Activated naive CD4-positive, alpha-beta T cell treated with anti-CD3 and anti-CD28 coated beads, Interleukin-2, amount 50 U/mL, for 72 hours (primary cell): ENCODE measurements around the gene MMD. TPM values are rescaled to one million over a fixed set of nuclear protein-coding genes. Genes with fewer than 3 reads are reported as not detected.
"Not testable (repeated sequence)": the region's sequence is repeated elsewhere in the genome, so short reads cannot be mapped to it uniquely, and the experiment has no call there.

Experiments used
- ATAC-seq, 2 donors: fragments of 150-1000 bp; cut with Tn5 transposase; 2 replicates each; pipeline ENCODE4 v1.10.0; 2021; ENCODE audit warnings: mild to moderate bottlenecking in 2 of 2, moderate library complexity in 2 of 2
- DNase-seq, 2 donors: peaks; one replicate each; pipeline ENCODE4 v3.0.0; 2021 to 2022; ENCODE audit warnings: low spot score in 2 of 2
- H3K27ac Mint-ChIP-seq, 2 donors: one replicate each; pipeline ENCODE4 v1.8.0; 2022; ENCODE audit warnings: mild to moderate bottlenecking in 2 of 2, mixed read lengths in 2 of 2
- H3K36me3 Mint-ChIP-seq, 2 donors: one replicate each; pipeline ENCODE4 v1.8.0; 2022; ENCODE audit warnings: mixed read lengths in 2 of 2
- H3K9me3 Mint-ChIP-seq, 2 donors: one replicate each; pipeline ENCODE4 v1.8.0; 2022; ENCODE audit warnings: mixed read lengths in 2 of 2
- total RNA-seq, 2 donors: library from RNA; stranded (reverse); gene quantifications; one replicate each; pipeline ENCODE4 v1.2.3, GENCODE V29; 2022

MMD gene
- total RNA-seq, 2 donors from 2014 or later, result 15.7 to 23.7 TPM

DNA sequence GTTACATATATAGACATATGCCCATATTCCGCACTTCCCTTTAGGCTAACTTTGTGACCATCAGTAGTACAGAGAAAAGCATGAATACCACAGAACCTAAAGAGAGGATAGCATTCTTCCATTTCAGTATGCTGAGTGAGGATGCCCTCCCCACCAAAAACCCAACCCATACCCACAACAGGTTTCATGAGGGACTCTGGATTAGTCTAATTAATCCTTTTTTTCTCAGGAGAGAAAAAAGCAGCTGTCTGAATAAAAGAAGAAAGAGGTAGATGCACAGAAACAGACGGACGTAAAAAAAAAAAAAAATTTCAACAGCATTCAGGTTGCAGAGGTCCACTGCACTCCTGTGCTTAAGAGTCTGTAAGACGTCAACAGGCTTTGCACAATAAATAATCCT, 6.7 kb downstream of the MMD start:
- ATAC-seq (no peak), DNase-seq (no peak)
- peaks cover 12 to 64% of the 10 kb centered on the region in 2 donors for H3K36me3 Mint-ChIP-seq
- no peak overlapping the region for H3K27ac Mint-ChIP-seq
- peaks cover 0 to 6% of the 10 kb centered on the region in 2 donors for H3K9me3 Mint-ChIP-seq

DNA sequence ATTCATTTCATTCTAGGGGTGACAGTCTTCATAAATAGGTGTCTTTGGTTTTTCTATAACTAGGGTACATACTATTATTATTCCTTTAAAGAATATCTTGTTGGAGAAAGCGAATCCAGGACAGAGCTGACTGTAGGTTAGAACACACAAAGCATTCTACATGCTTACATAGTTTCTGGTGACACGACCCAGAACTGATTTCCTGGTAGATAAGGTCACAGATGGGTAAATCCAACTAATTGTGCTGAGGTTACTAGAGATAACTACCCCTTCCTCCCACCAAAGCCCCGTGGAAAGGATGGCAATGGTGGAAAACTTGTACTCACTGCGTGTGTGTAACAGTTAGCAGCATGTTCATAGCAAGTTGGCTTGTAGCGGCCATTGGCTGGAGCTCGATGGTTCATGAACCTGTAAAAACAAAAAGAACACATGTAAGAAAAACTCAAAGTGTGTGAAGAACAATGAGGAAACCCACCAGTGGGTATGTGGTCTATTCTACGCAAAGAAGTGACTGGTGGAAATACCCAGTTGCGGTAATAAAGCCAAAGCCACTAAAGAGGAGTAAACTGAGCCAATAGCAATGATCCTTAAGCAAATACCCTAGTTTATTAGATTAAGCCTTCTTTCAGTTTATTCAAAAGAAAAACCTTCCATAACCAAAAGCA, 7.7 kb downstream of the MMD start:
- DNase-seq (no peak), ATAC-seq (no peak)
- H3K27ac Mint-ChIP-seq, result no peak overlapping the region
- H3K9me3 Mint-ChIP-seq, result peaks cover 0 to 5% of the 10 kb centered on the region in 2 donors
- H3K36me3 Mint-ChIP-seq, result peaks cover 7 to 54% of the 10 kb centered on the region in 2 donors

DNA sequence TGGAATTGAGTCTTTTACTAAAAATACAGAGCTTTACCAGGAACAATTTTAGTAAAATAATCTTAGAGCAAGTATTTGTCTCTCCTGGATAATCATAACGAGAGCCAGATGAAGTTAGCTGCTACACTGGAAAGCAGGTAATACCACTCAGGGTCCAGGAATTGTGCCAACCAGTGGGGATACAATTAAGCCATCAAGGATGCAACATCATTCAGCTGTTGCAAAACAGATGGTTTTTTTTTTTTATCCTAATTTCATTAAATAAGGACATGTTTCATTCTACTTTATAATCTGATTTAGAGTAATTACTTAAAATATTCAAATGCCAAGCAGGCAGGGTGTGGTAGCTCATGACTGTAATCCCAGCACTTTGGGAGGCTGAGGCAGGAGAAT, 10.2 kb downstream of the MMD start:
- H3K36me3 Mint-ChIP-seq, result peaks cover 12 to 39% of the 10 kb centered on the region in 2 donors
- DNase-seq (no peak), ATAC-seq (no peak)
- H3K9me3 Mint-ChIP-seq, result no peaks in the 10 kb centered on the region
- no peak overlapping the region for H3K27ac Mint-ChIP-seq

DNA sequence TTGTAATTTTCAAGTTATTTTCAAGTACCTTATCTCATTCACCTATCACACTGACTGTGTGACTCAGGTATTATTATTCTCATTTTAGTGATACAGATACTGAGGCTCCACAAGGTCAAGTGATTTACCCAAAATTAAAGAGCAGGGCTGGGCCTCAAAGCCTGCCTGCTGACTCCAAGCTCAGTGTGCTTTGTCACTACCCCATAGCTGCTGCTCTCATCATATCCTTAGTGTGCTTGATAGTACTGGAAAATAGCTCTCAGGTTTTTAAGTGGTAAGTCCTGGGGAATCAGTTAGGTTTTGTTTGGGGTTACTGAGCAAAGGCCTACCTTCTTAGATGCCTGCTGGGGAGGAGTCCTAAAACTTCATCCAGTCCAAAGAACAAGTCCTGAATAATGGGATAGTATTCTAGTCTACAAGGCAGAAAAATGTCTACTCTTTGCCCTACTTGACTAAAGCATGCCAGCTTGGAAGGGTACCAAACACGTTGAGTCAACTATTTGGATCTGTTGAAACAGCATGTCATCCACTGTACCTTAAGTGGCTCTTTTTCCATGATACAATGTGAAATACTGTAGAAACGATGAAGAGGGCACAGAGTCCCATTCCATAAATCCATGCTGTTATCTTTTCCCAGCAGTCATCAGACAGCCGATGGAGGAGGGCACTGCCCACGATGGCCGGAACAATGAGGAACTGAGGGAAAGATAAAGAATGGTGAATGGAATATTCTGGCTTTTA, 10.7 kb downstream of the MMD start:
- ATAC-seq, result no peak
- no peak overlapping the region for H3K27ac Mint-ChIP-seq

DNA sequence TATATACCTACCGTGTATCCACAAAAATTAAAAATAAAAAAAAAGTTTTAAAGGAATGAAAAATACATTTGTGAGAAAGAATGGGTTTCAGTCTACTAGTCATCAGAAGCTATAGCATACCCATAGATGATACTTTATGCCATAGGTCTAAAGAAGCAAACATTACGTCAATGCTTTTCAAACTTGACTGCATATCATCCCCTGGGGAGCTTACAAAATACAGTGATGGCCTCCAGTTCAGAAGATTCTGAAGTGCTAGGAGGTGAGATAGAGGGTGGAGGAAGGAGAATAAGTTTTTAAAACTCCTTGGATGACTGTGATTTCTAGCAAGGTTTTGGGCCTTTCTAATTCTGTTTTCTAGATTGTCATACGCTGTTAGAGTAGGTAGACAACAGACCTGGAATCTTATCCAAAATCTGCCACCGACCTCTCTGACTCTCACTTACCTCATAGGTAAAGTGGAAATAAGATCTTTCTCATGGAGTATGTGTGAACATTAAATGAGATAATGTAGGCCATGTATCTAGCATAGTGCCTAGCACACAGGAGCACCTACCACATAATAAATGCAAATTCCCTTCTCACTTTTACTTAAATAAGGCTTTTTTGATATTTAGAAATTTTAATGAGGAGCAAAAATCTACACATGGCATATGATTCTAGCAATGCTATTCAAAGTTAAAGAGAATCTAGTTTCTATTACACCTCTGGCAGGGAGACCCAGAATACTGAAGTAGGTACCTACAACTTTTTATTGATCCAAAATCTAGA, 12.4 kb downstream of the MMD start:
- ATAC-seq, result no peak
- DNase-seq, result no peak
- peaks cover 12 to 36% of the 10 kb centered on the region in 2 donors for H3K36me3 Mint-ChIP-seq
- H3K27ac Mint-ChIP-seq, result no peak overlapping the region
- H3K9me3 Mint-ChIP-seq, result no peaks in the 10 kb centered on the region

More for the DNA sequence above, 10.7 kb downstream of the MMD start:
- Mint-ChIP-seq H3K36me3 (peaks cover 12 to 39% of the 10 kb centered on the region in 2 donors), H3K9me3 (no peaks in the 10 kb centered on the region)
- no peak for DNase-seq

DNA sequence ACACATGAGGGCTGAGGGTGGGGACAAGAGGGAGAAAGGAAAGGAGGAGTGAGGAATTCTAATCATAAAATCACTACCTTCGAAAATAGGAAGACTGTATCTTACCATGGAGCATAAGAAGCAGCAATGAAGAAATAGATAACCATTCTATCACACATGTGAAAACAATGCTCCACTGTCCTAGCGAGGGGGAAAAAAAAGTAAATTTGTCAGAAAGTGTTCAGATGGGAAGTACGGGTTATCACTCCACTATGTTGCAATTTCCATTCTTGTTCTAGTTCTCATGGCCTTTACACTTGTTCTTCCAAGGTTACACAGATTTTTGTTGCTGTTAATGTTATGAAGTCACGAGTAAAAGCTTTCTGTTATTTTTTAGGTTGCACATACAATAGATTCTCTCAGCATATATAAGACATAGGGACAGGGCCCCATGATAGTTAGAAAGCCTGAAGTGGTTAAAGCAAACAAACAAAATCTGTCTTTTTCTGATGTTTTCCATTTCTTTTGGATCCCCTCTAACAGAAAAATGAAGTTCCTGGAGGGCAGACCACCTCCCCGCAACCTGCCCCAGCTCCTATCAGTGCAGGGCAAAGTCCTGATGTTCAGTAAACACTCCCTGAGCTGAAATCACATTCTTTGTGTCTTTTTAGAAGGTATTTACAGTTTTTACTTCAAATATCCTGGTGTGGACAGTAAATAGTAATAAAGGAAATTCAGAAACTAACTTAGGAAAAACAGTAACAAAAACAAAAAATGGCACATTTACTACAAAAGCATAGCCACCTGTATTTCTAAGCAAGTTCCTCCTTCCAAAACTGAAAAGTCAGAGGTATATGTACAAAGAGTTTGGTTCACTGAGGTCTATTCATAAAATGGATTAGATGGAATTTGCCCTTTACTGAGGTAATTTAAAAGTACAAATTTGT, 13.7 kb downstream of the MMD start:
- H3K36me3 Mint-ChIP-seq, result peaks cover 12 to 41% of the 10 kb centered on the region in 2 donors
- no peaks in the 10 kb centered on the region for H3K9me3 Mint-ChIP-seq
- DNase-seq, result no peak
- no peak overlapping the region for H3K27ac Mint-ChIP-seq
- no peak for ATAC-seq

DNA sequence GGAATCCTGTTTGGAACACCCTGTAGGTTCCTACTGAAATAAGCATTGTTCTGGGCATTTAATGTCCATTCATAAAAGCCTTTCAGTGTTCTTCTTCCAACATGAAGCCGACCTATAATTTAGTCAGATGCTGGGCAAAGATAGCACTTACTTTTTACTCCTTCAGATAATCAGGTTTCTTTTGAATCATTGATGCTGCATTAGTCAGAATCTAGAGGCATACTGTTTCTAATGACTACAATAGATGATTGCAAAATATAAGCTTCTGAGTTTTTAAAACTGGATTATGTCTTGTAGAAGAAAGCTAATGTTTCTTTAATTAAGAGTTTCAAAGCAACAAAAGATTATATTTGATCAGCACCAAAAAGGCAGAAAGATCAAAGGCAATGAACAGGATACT, 16.0 kb downstream of the MMD start:
- ATAC-seq, result no peak
- Mint-ChIP-seq H3K9me3 (no peaks in the 10 kb centered on the region), H3K36me3 (peaks cover 11 to 33% of the 10 kb centered on the region in 2 donors), H3K27ac (no peak overlapping the region)
- no peak for DNase-seq

DNA sequence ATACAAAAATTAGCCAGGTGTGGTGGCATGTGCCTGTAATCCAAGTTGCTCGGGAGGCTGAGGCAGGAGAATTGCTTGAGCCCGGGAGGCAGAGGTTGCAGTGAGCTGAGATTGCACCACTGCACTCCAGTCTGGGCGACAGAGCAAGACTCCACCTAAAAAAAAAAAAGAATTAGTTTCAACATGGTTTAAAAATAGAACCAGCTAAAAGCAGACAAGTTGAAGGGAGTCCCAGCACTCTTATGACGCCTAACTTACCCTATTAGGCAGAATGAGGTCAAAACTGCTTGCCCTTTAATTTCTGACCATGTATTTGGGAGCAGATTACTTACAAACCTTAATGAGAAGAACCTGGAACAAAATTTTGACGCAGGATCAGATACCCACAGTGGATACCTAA, 17.4 kb downstream of the MMD start:
- not testable (repeated sequence) for DNase-seq, ATAC-seq, H3K27ac Mint-ChIP-seq, H3K9me3 Mint-ChIP-seq
- peaks cover 16 to 37% of the 10 kb centered on the region in 2 donors for H3K36me3 Mint-ChIP-seq

DNA sequence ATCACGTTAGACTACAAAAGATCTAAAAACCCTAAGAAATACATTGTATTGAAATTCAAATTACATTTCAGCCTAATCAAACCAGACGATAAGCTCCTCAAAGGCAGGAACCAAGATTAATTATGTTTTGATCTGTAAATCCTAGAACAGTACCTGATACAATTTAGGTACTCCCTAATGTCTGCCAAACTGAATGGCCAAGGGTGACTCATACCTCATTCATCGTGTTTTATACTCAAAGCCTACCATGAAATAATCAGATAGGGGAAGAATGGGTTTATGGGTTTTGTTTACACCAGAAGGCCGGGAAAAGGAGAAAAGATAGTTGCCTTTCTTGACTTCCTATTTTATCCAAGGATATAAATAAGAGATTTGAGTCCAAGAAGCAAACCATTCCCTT, 19.3 kb downstream of the MMD start:
- H3K27ac Mint-ChIP-seq, result no peak overlapping the region

DNA sequence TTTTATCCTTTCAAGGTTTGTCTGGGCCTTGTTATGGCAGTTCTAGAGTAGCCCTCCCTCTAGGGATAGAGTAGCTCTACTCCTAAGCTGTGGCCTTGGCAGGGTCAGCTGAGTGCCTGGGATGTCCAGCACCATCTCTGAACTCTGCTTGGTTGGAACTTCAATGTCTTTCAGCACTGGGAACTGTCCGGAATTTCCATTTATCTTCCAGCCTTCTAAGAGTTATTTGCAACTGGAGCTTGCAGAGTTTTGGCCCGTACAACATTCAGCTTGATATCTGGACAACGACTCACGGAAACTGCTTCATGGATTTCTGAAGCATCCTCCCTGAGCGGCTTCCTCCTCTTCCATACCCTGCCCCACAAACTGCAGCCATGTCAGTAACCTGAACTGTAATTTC, 22.9 kb downstream of the MMD start:
- Mint-ChIP-seq H3K36me3 (peaks cover 21 to 35% of the 10 kb centered on the region in 2 donors), H3K9me3 (no peaks in the 10 kb centered on the region), H3K27ac (peak overlapping the region in 1 of 2 donors; percentile 38)
- DNase-seq, result no peak
- ATAC-seq, result no peak

More for the DNA sequence above, 19.3 kb downstream of the MMD start:
- no peaks in the 10 kb centered on the region for H3K9me3 Mint-ChIP-seq
- no peak for DNase-seq
- H3K36me3 Mint-ChIP-seq, result peaks cover 23 to 47% of the 10 kb centered on the region in 2 donors
- ATAC-seq, result no peak

DNA sequence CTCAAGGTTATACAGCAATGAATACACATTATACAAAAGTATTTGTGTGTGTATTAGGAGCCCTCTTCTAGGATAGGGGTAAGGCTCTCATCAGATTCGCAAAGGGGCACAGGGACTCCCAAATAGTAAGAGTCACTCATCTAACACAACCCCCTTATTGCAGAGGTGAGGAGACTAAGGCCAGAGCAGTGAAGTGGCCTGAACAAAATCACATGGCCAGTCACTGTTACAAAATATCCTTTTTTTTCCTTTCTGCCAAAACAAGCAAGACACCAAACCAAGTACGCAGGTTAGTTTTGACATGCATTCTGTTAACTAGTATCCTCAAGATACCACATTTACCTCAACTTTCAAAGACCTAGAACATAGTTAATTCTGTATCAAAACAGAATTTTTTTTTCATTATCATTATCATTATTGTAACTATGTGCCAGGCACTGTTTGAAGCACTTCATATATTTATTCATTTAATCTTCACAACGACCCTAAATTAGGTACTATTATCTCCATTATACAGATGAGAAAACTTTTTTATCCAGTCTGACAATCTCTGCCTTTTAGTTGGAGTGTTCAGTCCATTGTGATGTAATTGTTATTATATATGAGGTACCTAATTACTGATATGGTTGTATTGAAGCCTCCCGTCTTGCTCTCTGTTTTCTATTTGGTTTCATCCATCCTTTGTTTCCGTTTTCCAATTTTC, 25.7 kb downstream of the MMD start:
- no peaks in the 10 kb centered on the region for H3K9me3 Mint-ChIP-seq
- peaks cover 16 to 32% of the 10 kb centered on the region in 2 donors for H3K36me3 Mint-ChIP-seq

DNA sequence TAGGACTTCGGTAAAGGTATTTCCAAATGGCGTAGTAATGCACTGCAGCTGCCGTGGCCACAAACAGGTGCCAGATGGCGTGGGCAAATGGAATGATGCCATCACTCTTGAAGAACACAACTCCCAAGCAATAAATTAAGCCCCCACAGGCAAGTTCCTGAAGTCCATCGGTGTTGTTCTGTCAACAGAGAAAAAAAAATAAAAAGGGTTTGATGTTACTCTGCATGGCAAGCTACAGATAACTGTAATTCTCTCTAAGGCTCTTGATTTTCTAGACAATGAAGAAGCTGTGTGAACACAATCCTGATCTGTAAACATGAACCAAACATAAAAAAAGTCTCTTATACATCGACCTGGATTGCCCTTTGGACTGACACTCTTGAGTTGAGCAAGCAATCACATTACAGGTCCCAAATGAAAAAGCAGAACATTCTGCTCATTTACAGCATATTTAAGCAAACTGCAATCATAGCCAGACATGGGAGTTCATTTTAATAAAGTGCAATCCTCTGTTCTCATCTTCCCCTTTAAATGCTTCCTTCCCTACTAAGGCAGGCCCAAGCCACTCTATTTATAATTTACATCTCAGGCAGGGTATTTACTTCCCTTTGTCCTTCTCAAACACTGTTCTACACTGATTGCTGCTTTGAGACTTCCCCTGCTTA, 27.1 kb downstream of the MMD start:
- Mint-ChIP-seq H3K9me3 (no peaks in the 10 kb centered on the region), H3K27ac (peak overlapping the region in 1 of 2 donors; percentile 5), H3K36me3 (peaks cover 13 to 25% of the 10 kb centered on the region in 2 donors)
- DNase-seq (no peak), ATAC-seq (no peak)

More for the DNA sequence above, 25.7 kb downstream of the MMD start:
- H3K27ac Mint-ChIP-seq, result no peak overlapping the region
- DNase-seq (no peak), ATAC-seq (no peak)

DNA sequence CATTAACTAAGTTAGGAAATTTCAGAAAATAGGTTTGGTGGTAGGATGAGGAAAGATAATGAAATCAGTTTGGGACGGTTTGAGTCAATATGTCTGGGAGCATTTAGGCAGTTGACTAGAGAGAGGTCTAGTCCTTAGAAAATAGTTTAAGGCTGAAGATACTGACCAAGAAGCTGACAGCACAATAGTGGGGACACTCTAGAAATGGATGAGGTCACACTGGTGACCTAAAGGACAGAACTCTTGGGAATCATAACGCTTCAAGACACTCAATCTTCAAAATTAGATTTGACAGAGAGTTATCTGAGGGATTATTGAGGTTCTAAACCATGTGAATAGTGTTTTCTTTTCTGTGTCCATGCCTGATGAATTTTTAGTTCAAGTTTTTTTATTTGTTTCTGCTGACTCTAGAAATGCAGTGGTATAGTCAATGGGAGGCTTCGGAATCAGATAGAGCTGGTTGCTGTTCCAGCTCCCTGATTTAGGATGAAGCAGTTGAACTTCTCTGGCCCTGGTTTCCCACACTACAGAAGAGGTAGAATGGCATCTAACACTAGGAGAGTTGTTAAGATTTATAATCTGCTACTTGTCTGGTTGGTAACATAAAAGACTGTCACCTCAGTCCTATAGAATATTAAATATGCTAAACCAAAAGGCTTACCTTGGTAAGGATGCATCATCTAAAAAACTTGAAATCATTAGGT, 29.7 kb downstream of the MMD start:
- no peak overlapping the region for H3K27ac Mint-ChIP-seq
- ATAC-seq (no peak), DNase-seq (no peak)
- H3K9me3 Mint-ChIP-seq, result no peaks in the 10 kb centered on the region
- peaks cover 0 to 7% of the 10 kb centered on the region in 2 donors for H3K36me3 Mint-ChIP-seq

DNA sequence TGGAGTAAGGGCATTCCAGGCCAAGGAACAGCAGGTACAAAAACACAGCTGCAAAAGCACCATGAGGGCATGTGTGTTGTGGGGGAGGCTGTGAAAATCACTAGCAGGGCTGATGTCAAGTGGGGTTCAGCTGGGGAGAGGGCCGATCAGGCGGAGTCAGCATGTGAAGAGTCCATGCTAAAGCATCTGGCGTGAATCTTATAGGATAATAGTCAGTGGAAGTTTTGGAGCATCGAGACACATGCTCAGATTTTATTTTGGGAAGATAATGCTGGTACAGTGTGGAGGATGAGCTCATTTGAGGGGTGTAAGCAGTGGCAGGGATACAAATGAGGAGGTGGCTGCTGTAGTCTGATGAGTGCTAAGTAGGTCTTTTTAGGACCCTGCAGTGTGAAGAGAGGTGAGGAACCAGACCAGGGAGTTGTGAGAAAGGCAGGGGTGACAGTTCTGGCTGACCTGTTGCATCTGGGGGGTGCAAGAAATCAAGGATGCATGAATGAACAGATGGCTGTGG, 30.3 kb downstream of the MMD start:
- DNase-seq (no peak), ATAC-seq (no peak)
- Mint-ChIP-seq H3K27ac (no peak overlapping the region), H3K36me3 (peaks cover 0 to 7% of the 10 kb centered on the region in 2 donors), H3K9me3 (no peaks in the 10 kb centered on the region)
